PFSK-1 (cell line): ENCODE data around the gene PPP1R2.

Source experiments
- POLR2AphosphoS5 ChIP-seq: IDR thresholded peaks from 2 replicates; pipeline ENCODE4 v1.6.1; 2012; ENCODE audit warnings: low read depth, mild to moderate bottlenecking, control low read depth, low read length, moderate library complexity
- REST ChIP-seq, 2 experiments: IDR thresholded peaks; 2 replicates each; pipeline versions ENCODE4 v1.6.1 to v1.8.0; 2011 to 2012; ENCODE audit warnings: low read depth in 2 of 2, low read length in 2 of 2, control low read depth in 1 of 2, inconsistent platforms in 1 of 2, mild to moderate bottlenecking in 1 of 2, moderate library complexity in 1 of 2; ENCODE audit not compliant: insufficient read depth in 1 of 2
- SIN3A ChIP-seq: IDR thresholded peaks from 2 replicates; pipeline ENCODE4 v1.6.1; 2012; ENCODE audit warnings: mild to moderate bottlenecking, low read length, moderate library complexity, borderline replicate concordance; ENCODE audit not compliant: insufficient read depth

- no peak for TF ChIP-seq POLR2AphosphoS5
- no peak for TF ChIP-seq SIN3A
- TF ChIP-seq REST (IDR thresholded peaks at IDR 0.05; ENCODE audit: insufficient read depth in 1 of 2, low read depth in 2 of 2, low read length in 2 of 2): no peak
These were observed 7.8 kb downstream of the PPP1R2 start for GRCh38 chr3:195535293-195535692.
